SK-N-SH (cell line): ENCODE results near the gene CSTF3. TPM values are rescaled to one million over a fixed set of nuclear protein-coding genes. Genes with fewer than 3 reads are reported as not detected.
A peak's percentile ranks its signal among the peaks of the same experiment; 100 is the strongest.

Source experiments
- CTCF ChIA-PET: fragments of 300-600, 350-600 bp; formaldehyde crosslinking; extraction: SDS; loops from one replicate; lab custom pipeline; 2021; lab: Yijun Ruan, JAX
- POLR2A ChIA-PET: fragments of 350-600 bp; sonication (Branson Sonifier 250); formaldehyde crosslinking; extraction: SDS; loops from one replicate; lab custom pipeline; 2020; ENCODE audit warnings: antibody characterized with exemption, inconsistent platforms; lab: Yijun Ruan, JAX
- DNase-seq: peaks from one replicate; pipeline ENCODE4 v3.0.0; 2012
- H2AFZ ChIP-seq: fragments of 200-600 bp; sonication (generic); 2 replicates; pipeline ENCODE4 v1.8.1; 2016; ENCODE audit warnings: antibody characterized with exemption, mild to moderate bottlenecking, low read depth
- H3F3A ChIP-seq: fragments of 200-600 bp; sonication (generic); replicated peaks from 2 replicates; pipeline ENCODE3; 2016; ENCODE audit warnings: antibody characterized with exemption, mild to moderate bottlenecking; ENCODE audit not compliant: insufficient read depth
- H3K27ac ChIP-seq, 2 experiments: fragments of 200-500 bp in 1 of 2; fragments of 200-600 bp in 1 of 2; sonication (Bioruptor generic) in 1 of 2; sonication (generic), shearing (Covaris generic) in 1 of 2; 2 replicates each; pipeline versions ENCODE4 v1.5.1 to v1.6.1; 2014 to 2016; ENCODE audit warnings: low read depth in 2 of 2, inconsistent platforms in 1 of 2, low read length in 1 of 2, mild to moderate bottlenecking in 1 of 2, mixed read lengths in 1 of 2
- H3K27me3 ChIP-seq: fragments of 200-600 bp; sonication (generic), shearing (Covaris generic); 2 replicates; pipeline ENCODE4 v1.6.1; 2016; ENCODE audit warnings: mixed run types; ENCODE audit not compliant: insufficient read depth
- H3K36me3 ChIP-seq, 2 experiments: fragments of 200-500 bp in 1 of 2; fragments of 200-600 bp in 1 of 2; sonication (Bioruptor generic) in 1 of 2; sonication (generic) in 1 of 2; replicated peaks in 1 of 2; 2 replicates each; pipeline versions ENCODE3 to v1.5.1; 2014 to 2016; ENCODE audit warnings: low read length in 1 of 2, mild to moderate bottlenecking in 1 of 2; ENCODE audit not compliant: insufficient read depth in 2 of 2, control insufficient read depth in 1 of 2
- H3K4me1 ChIP-seq, 2 experiments: fragments of 200-500 bp in 1 of 2; fragments of 200-600 bp in 1 of 2; sonication (Bioruptor generic) in 1 of 2; sonication (generic), shearing (Covaris generic) in 1 of 2; 2 replicates each; pipeline versions ENCODE4 v1.5.1 to v1.6.1; 2014 to 2016; ENCODE audit warnings: low read depth in 1 of 2, low read length in 1 of 2, mixed run types in 1 of 2; ENCODE audit not compliant: insufficient read depth in 2 of 2, control insufficient read depth in 1 of 2
- H3K4me2 ChIP-seq: fragments of 200-600 bp; sonication (generic), shearing (Covaris generic); 2 replicates; pipeline ENCODE4 v1.6.1; 2017; ENCODE audit warnings: mixed run types
- H3K4me3 ChIP-seq, 2 experiments: fragments of 200-500 bp in 1 of 2; fragments of 200-600 bp in 1 of 2; sonication (Bioruptor generic) in 1 of 2; sonication (generic), shearing (Covaris generic) in 1 of 2; 2 replicates each; pipeline versions ENCODE4 v1.5.1 to v1.8.1; 2014 to 2016; ENCODE audit warnings: low read depth in 2 of 2, inconsistent platforms in 1 of 2, low read length in 1 of 2, mild to moderate bottlenecking in 1 of 2, mixed read lengths in 1 of 2, moderate library complexity in 1 of 2
- H3K79me2 ChIP-seq: fragments of 200-600 bp; sonication (generic); 2 replicates; pipeline ENCODE4 v1.8.1; 2017; ENCODE audit warnings: mild to moderate bottlenecking; ENCODE audit not compliant: insufficient read depth
- H3K9ac ChIP-seq: fragments of 200-600 bp; sonication (generic); 2 replicates; pipeline ENCODE4 v1.6.1; 2017; ENCODE audit warnings: mixed run types
- H3K9me2 ChIP-seq: fragments of 200-600 bp; sonication (generic); 2 replicates; pipeline ENCODE4 v1.6.1; 2017; ENCODE audit warnings: mixed run types
- H3K9me3 ChIP-seq: fragments of 200-600 bp; sonication (generic); 2 replicates; pipeline ENCODE4 v1.6.1; 2017; ENCODE audit warnings: mixed run types, mild to moderate bottlenecking, moderate library complexity
- H4K20me1 ChIP-seq: fragments of 200-600 bp; sonication (generic); 2 replicates; pipeline ENCODE4 v1.6.1; 2017; ENCODE audit warnings: mild to moderate bottlenecking, mixed run types; ENCODE audit not compliant: insufficient read depth
- ELF1 ChIP-seq: IDR thresholded peaks from 2 replicates; pipeline ENCODE4 v1.4.0; 2012
- EP300 ChIP-seq, 2 experiments: IDR thresholded peaks; 2 replicates each; pipeline versions ENCODE4 v1.4.0 to v1.6.1; 2012; ENCODE audit warnings: borderline replicate concordance in 1 of 2, low read depth in 1 of 2, low read length in 1 of 2
- EZH2phosphoT487 ChIP-seq: fragments of 200-600 bp; sonication (generic); IDR thresholded peaks from 2 replicates; pipeline ENCODE4 v1.6.1; 2017; ENCODE audit warnings: low read depth, mixed run types, mild to moderate bottlenecking, antibody characterized with exemption, moderate library complexity, borderline replicate concordance
- FOSL2 ChIP-seq: IDR thresholded peaks from 2 replicates; pipeline ENCODE4 v1.4.0; 2012; ENCODE audit warnings: low read depth, mild to moderate bottlenecking, moderate library complexity, borderline replicate concordance
- FOXJ3 ChIP-seq: sonication (generic); formaldehyde crosslinking; IDR thresholded peaks from 2 replicates; pipeline ENCODE4 v1.5.1; 2020; ENCODE audit warnings: mild to moderate bottlenecking, missing genetic modification reagents
- FOXM1 ChIP-seq: IDR thresholded peaks from 2 replicates; pipeline ENCODE4 v1.4.0; 2012; ENCODE audit warnings: low read depth, mild to moderate bottlenecking
- GABPA ChIP-seq: IDR thresholded peaks from 2 replicates; pipeline ENCODE4 v1.4.0; 2012; ENCODE audit warnings: low read depth, mild to moderate bottlenecking
- JUND ChIP-seq: IDR thresholded peaks from 2 replicates; pipeline ENCODE4 v1.4.0; 2012
- MAX ChIP-seq: IDR thresholded peaks from 2 replicates; pipeline ENCODE4 v1.4.0; 2012; ENCODE audit warnings: low read depth
- PBX3 ChIP-seq: IDR thresholded peaks from 2 replicates; pipeline ENCODE4; 2012
- POLR2AphosphoS5 ChIP-seq: IDR thresholded peaks from 2 replicates; pipeline ENCODE4 v1.6.1; 2012; ENCODE audit warnings: low read depth, low read length
- RCOR1 ChIP-seq: fragments of 150-350 bp; IDR thresholded peaks from 2 replicates; pipeline ENCODE4 v1.6.1; 2017; ENCODE audit warnings: antibody characterized with exemption, low read length
- RXRA ChIP-seq: IDR thresholded peaks from 2 replicates; pipeline ENCODE4 v1.4.0; 2012; ENCODE audit warnings: low read depth, mild to moderate bottlenecking, borderline replicate concordance
- USF2 ChIP-seq: fragments of 150-350 bp; IDR thresholded peaks from 2 replicates; pipeline ENCODE4 v1.6.1; 2017; ENCODE audit warnings: antibody characterized with exemption, low read length, low read depth, borderline replicate concordance
- YY1 ChIP-seq: IDR thresholded peaks from 2 replicates; pipeline ENCODE4 v1.4.0; 2012; ENCODE audit warnings: low read depth, mild to moderate bottlenecking
- WGBS: methylation state at CpG from one replicate; pipeline ENCODE4 v1.1.6; 2017; ENCODE audit warnings: low lambda C conversion rate; 5-methylcytosine and 5-hydroxymethylcytosine counted together
- polyA plus RNA-seq, 3 experiments: library from polyadenylated mRNA; depleted of rRNA; stranded (reverse); fragments of >200 nt; gene quantifications; 2 replicates each; pipeline ENCODE4 v1.2.3, GENCODE V29; 2012

CSTF3 gene
- polyA plus RNA-seq, 1 of the 3 experiments (the other 2 are of a cell fraction), result 26.3 TPM

GRCh38 chr11:33135216-33135615 is 26.1 kb downstream of the CSTF3 start (continued):
- TF ChIP-seq USF2, result no peak
- TF ChIP-seq YY1, result no peak
- TF ChIP-seq FOSL2, result peak; percentile 64; the same call in 1 of the 2 replicates
- no peak for TF ChIP-seq GABPA
- peak; percentile 69 for TF ChIP-seq JUND
- no peak for TF ChIP-seq MAX
- no peak for TF ChIP-seq FOXJ3 (CRISPR knock-in tag)

GRCh38 chr11:33134276-33134675 is 27.0 kb downstream of the CSTF3 start:
- TF ChIP-seq YY1, result no peak
- TF ChIP-seq JUND, result no peak
- TF ChIP-seq MAX, result no peak
- TF ChIP-seq ELF1, result no peak
- TF ChIP-seq EP300 (IDR thresholded peaks at IDR 0.05; ENCODE audit: borderline replicate concordance in 1 of 2, low read depth in 1 of 2, low read length in 1 of 2), result no peak
- TF ChIP-seq USF2, result no peak
- no peak for TF ChIP-seq FOXM1
- CTCF ChIA-PET, result no interaction called here
- H3K9me2 ChIP-seq, result no peaks in the 10 kb centered on the region

GRCh38 chr11:33133761-33134160 is 27.5 kb downstream of the CSTF3 start:
- Histone ChIP-seq H2AFZ (no peak overlapping the region), H4K20me1 (peaks cover 6% of the 10 kb centered on the region; the same call in 1 of the 2 replicates), H3K27ac (peak overlapping the region in 1 of 2 experiments; percentile 82; a peak in 1 of 4 replicates), H3F3A (peaks cover 34% of the 10 kb centered on the region), H3K36me3 (peaks cover 31 to 46% of the 10 kb centered on the region in 2 experiments), H3K9me2 (no peaks in the 10 kb centered on the region), H3K4me1 (peaks cover 2 to 49% of the 10 kb centered on the region in 2 experiments; a peak in 3 of 4 replicates), H3K9ac (no peak overlapping the region), H3K27me3 (no peaks in the 10 kb centered on the region), H3K4me3 (no peak overlapping the region), H3K79me2 (peaks cover 24% of the 10 kb centered on the region), H3K4me2 (no peak overlapping the region), H3K9me3 (no peaks in the 10 kb centered on the region)
- POLR2A ChIA-PET, result no interaction called here
- CTCF ChIA-PET, result no interaction called here
- TF ChIP-seq POLR2AphosphoS5 (no peak), RXRA (no peak), EZH2phosphoT487 (no peak), PBX3 (no peak), RCOR1 (no peak)
- 98% methylated on average over 3 of the region's 3 CpGs for WGBS
- no peak for DNase-seq

More at GRCh38 chr11:33134276-33134675, 27.0 kb downstream of the CSTF3 start:
- Histone ChIP-seq H3K4me3 (no peak overlapping the region), H3K9me3 (no peaks in the 10 kb centered on the region), H2AFZ (no peak overlapping the region), H3F3A (peaks cover 39% of the 10 kb centered on the region), H3K9ac (no peak overlapping the region), H3K79me2 (peaks cover 29% of the 10 kb centered on the region), H3K4me2 (no peak overlapping the region; the same call in 1 of the 2 replicates), H3K27me3 (no peaks in the 10 kb centered on the region), H3K4me1 (peaks cover 0 to 54% of the 10 kb centered on the region in 2 experiments; a peak in 2 of 4 replicates), H3K36me3 (peaks cover 36 to 49% of the 10 kb centered on the region in 2 experiments), H3K27ac (peak overlapping the region; percentile 68 to 82; a peak in 2 of 4 replicates), H4K20me1 (peaks cover 9% of the 10 kb centered on the region; the same call in 1 of the 2 replicates)
- POLR2A ChIA-PET, result no interaction called here
- no peak for DNase-seq
- 93% methylated on average over 3 of the region's 3 CpGs for WGBS
